Activated CD4-positive, alpha-beta memory T cell treated with anti-CD3 and anti-CD28 coated beads, Interleukin-2, amount 10 ng/mL, durations not matched to agents 7 days and 5 days (primary cell): ENCODE measurements around the gene SPEN. TPM values are rescaled to one million over a fixed set of nuclear protein-coding genes. Genes with fewer than 3 reads are reported as not detected.
A peak's percentile ranks its signal among the peaks of the same experiment; 100 is the strongest.

Experiments used
- CTCF ChIA-PET: fragments of 350-600 bp; sonication (Branson Sonifier 250); formaldehyde crosslinking; loops from one replicate; lab custom pipeline; 2021; ENCODE audit warnings: antibody characterized with exemption, inconsistent platforms; lab: Charles Lee
- POLR2A ChIA-PET: fragments of 350-600 bp; sonication (Branson Sonifier 250); formaldehyde crosslinking; loops from one replicate; lab custom pipeline; 2021; ENCODE audit warnings: antibody characterized with exemption; lab: Charles Lee
- DNase-seq: peaks from one replicate; pipeline ENCODE4 v3.0.0-alpha.2; 2020
- H3K27ac Mint-ChIP-seq: one replicate; pipeline ENCODE4 v1.8.0; 2021; ENCODE audit warnings: mild to moderate bottlenecking, mixed read lengths
- H3K27me3 Mint-ChIP-seq: one replicate; pipeline ENCODE4 v1.8.0; 2021; ENCODE audit warnings: mixed read lengths
- H3K36me3 Mint-ChIP-seq: one replicate; pipeline ENCODE4 v1.8.0; 2021; ENCODE audit warnings: low read depth, mixed read lengths
- H3K4me1 Mint-ChIP-seq: one replicate; pipeline ENCODE4 v1.8.0; 2021; ENCODE audit warnings: mixed read lengths
- H3K4me3 Mint-ChIP-seq: one replicate; pipeline ENCODE4 v1.8.0; 2021; ENCODE audit warnings: mild to moderate bottlenecking, mixed read lengths
- H3K9me3 Mint-ChIP-seq: one replicate; pipeline ENCODE4 v1.8.0; 2021; ENCODE audit warnings: mixed read lengths
- total RNA-seq, 2 experiments: library from RNA; stranded (reverse); gene quantifications; one replicate each; pipeline ENCODE4 v1.2.3, GENCODE V29; 2021

Gene SPEN
- total RNA-seq, 2 experiments from 2014 or later, result 52.1 to 52.5 TPM

GRCh38 chr1:15848929-15849774 lies 1.6 kb downstream of the SPEN start:
- Mint-ChIP-seq H3K4me1 (peaks cover 52% of the 10 kb centered on the region), H3K36me3 (peaks cover 17% of the 10 kb centered on the region), H3K4me3 (peak overlapping the region; percentile 89), H3K27me3 (no peaks in the 10 kb centered on the region), H3K9me3 (no peaks in the 10 kb centered on the region), H3K27ac (peak overlapping the region; percentile 94)
- CTCF ChIA-PET, result interaction anchor here (0.8 to 4.8 kb wide), 4 partner anchors 10 to 61 kb away, joined by 6 to 32 read pairs (median 17); no protein-coding TSS in a partner anchor
- peak; percentile 71 for DNase-seq
- POLR2A ChIA-PET, result interaction anchor here (0.5 to 9.9 kb wide), 14 partner anchors 8 to 127 kb away, joined by 3 to 235 read pairs (median 4); partner anchors contain the start of gene ZBTB17

GRCh38 chr1:15849775-15850324 lies 2.3 kb downstream of the SPEN start:
- POLR2A ChIA-PET, result interaction anchor here (1.1 to 9.9 kb wide), 10 partner anchors 7 to 126 kb away, joined by 3 to 235 read pairs (median 4); partner anchors contain the start of gene ZBTB17
- CTCF ChIA-PET, result interaction anchor here (0.8 to 4.8 kb wide), 4 partner anchors 9 to 60 kb away, joined by 6 to 32 read pairs (median 17); no protein-coding TSS in a partner anchor
- Mint-ChIP-seq H3K9me3 (no peaks in the 10 kb centered on the region), H3K36me3 (peaks cover 17% of the 10 kb centered on the region), H3K4me1 (peaks cover 47% of the 10 kb centered on the region), H3K27me3 (no peaks in the 10 kb centered on the region), H3K4me3 (peak overlapping the region; percentile 89), H3K27ac (peak overlapping the region; percentile 51)
- DNase-seq, result peak; percentile 30

DNA sequence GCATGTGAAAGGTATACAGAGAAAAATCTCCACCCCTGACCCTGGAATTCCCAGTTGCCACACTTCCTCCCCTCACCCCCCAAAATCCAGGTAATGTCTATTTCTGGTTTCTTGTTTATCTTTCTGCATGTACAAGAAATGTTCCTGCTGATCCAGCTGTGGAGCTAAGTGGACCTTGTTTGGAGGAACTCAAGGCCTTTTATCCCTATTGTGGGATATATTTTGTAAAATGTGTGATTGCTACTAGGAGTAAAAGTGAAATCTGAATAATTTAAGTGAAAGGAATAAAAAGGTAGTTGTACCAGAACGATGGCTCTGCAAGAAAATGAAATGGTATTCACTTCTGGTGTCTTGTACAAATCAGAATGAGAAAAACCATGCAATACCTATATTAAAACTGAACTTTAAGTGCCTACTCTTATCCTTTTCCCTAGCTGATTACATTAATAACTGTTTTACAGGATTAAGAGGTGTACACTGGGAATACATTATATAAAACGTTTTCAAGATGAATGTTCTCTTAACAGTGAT lies 3.0 kb downstream of the SPEN start:
- H3K27me3 Mint-ChIP-seq, result no peaks in the 10 kb centered on the region
- H3K4me3 Mint-ChIP-seq, result peak overlapping the region; percentile 46
- peaks cover 17% of the 10 kb centered on the region for H3K36me3 Mint-ChIP-seq
- CTCF ChIA-PET, result interaction anchor here (3.7 to 4.8 kb wide), 2 partner anchors 17 to 35 kb away, joined by 25 to 32 read pairs; no protein-coding TSS in a partner anchor
- POLR2A ChIA-PET, result interaction anchor here (1.2 to 9.9 kb wide), 5 partner anchors 13 to 125 kb away, joined by 4 to 235 read pairs (median 6); partner anchors contain the start of gene ZBTB17
- no peaks in the 10 kb centered on the region for H3K9me3 Mint-ChIP-seq
- DNase-seq, result no peak
- peaks cover 40% of the 10 kb centered on the region for H3K4me1 Mint-ChIP-seq
- H3K27ac Mint-ChIP-seq, result no peak overlapping the region

DNA sequence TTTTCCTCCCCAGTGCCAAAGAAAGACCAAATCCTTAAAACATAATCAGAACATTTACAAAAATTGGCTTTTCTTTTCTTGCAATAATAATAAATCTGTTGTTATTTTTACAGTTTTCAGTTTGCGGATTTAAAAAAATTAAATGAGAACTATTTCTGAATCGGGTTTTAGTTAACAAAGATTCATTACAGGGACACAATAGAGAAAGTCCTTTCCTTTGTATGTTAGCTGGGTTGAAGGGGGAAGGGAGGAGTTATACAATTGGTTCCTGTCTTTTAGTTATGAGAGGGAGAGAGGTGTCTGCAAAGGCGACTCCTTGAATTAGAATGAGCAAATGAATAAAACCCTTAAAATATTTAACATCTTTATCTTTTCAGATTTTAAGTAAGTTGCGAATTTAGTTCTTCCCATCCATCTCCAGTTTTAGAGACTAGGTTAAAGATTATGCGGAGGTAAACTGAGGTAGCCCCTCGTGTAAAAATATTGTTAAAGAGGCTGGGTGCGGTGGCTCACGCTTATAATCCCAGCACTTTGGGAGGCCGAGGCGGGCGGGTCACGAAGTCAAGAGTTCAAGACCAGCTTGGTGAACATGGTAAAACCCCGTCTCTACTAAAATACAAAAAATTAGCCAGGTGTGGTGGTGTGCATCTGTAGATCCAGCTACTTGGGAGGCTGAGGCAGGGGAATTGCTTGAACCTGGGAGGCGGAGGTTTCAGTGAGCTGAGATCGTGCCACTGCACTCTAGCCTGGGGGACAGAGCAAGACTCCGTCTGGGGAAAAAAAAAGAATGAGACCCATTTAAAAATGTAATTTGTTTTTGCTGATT lies 3.9 kb downstream of the SPEN start:
- Mint-ChIP-seq H3K4me3 (no peak overlapping the region), H3K27ac (no peak overlapping the region), H3K4me1 (peaks cover 33% of the 10 kb centered on the region), H3K36me3 (peaks cover 17% of the 10 kb centered on the region), H3K9me3 (no peaks in the 10 kb centered on the region), H3K27me3 (no peaks in the 10 kb centered on the region)
- ChIA-PET CTCF (interaction anchor here (0.6 to 4.8 kb wide), 3 partner anchors 32 to 49 kb away, joined by 3 to 25 read pairs (median 5); no protein-coding TSS in a partner anchor), POLR2A (interaction anchor here (8.1 to 9.9 kb wide), 2 partner anchors 14 to 20 kb away, joined by 158 to 235 read pairs; no protein-coding TSS in a partner anchor)
- DNase-seq, result no peak

DNA sequence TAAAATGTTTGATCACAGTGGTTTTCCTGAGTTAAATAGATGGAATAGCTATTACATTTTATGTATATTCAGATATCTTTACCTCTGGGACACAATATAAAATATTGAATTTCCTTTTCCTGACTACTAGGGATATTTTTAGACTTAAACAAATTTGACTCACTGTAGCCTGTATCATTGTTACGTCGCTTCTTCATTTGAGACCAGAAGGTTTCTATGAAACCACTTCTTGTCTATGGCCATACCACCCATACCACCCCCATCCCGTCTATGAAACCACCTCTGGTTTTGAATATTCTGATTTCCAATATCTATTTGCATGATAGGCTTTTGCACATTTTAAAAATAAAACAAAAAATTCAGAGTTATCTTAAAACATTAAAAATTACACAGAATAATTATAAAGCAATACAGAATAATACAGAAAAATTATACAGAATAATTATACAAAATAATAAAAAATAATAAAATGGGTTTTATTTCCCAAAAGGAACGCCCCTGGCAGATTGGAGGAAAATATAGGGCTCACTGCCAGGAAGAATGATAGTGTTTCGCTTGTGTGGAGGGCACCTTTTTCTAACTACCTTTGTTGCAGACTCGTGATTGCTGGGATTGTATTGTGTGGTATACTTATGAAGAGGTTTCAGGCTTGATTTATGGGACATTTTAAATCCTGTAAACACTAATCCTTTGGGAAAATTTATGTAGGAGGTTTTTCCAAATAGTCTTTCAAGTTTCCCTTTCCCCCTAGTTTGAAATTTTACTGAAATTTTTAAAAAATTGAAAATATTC lies 4.7 kb downstream of the SPEN start:
- ChIA-PET CTCF (interaction anchor here (0.6 to 1.0 kb wide), 2 partner anchors 32 to 37 kb away, joined by 4 to 5 read pairs; no protein-coding TSS in a partner anchor), POLR2A (no interaction called here)
- Mint-ChIP-seq H3K27me3 (no peaks in the 10 kb centered on the region), H3K4me1 (peaks cover 33% of the 10 kb centered on the region), H3K4me3 (no peak overlapping the region), H3K36me3 (peaks cover 15% of the 10 kb centered on the region), H3K9me3 (no peaks in the 10 kb centered on the region), H3K27ac (no peak overlapping the region)
- DNase-seq, result no peak

GRCh38 chr1:15852828-15853302 lies 5.4 kb downstream of the SPEN start:
- Mint-ChIP-seq H3K27me3 (no peaks in the 10 kb centered on the region), H3K36me3 (peaks cover 15% of the 10 kb centered on the region), H3K4me3 (no peak overlapping the region), H3K9me3 (no peaks in the 10 kb centered on the region), H3K4me1 (peaks cover 34% of the 10 kb centered on the region), H3K27ac (no peak overlapping the region)
- DNase-seq, result no peak
- POLR2A ChIA-PET, result no interaction called here
- CTCF ChIA-PET, result interaction anchor here (0.6 to 1.0 kb wide), 2 partner anchors 38 to 40 kb away, joined by 4 to 5 read pairs; no protein-coding TSS in a partner anchor

DNA sequence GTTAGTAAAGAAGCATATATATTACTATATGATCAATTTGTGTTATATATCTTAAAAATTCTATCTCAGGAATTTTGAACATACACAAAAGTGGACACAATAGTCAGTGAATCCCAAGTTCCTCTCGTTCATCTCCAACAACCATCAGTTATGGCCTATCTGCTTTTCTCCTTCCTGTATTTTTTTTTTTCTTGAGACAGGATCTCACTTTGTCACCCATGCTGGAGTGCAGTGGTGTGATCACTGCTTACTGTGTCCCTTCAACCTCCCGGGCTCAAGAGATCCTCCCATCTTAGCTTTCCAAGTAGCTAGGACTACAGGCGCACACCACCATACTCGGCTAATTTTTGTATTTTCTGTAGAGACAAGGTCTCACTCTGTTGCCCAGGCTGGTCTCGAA lies 9.4 kb downstream of the SPEN start:
- H3K27ac Mint-ChIP-seq, result no peak overlapping the region
- H3K4me3 Mint-ChIP-seq, result no peak overlapping the region
- peaks cover 6% of the 10 kb centered on the region for H3K36me3 Mint-ChIP-seq
- CTCF ChIA-PET, result no interaction called here
- no peak for DNase-seq
- H3K27me3 Mint-ChIP-seq, result no peaks in the 10 kb centered on the region
- peaks cover 18% of the 10 kb centered on the region for H3K4me1 Mint-ChIP-seq
- POLR2A ChIA-PET, result interaction anchor here (1.1 kb wide), 1 partner anchor 8 kb away, joined by 3 read pairs; no protein-coding TSS in a partner anchor
- H3K9me3 Mint-ChIP-seq, result no peaks in the 10 kb centered on the region

GRCh38 chr1:15858069-15858670 lies 10.7 kb downstream of the SPEN start:
- DNase-seq, result no peak
- Mint-ChIP-seq H3K4me3 (no peak overlapping the region), H3K4me1 (peaks cover 12% of the 10 kb centered on the region), H3K36me3 (peaks cover 2% of the 10 kb centered on the region), H3K27ac (peak overlapping the region; percentile 46), H3K9me3 (no peaks in the 10 kb centered on the region), H3K27me3 (no peaks in the 10 kb centered on the region)
- ChIA-PET CTCF (interaction anchor here (1.0 to 1.9 kb wide), 3 partner anchors 9 to 43 kb away, joined by 4 to 9 read pairs (median 8); no protein-coding TSS in a partner anchor), POLR2A (interaction anchor here (1.2 to 2.4 kb wide), 2 partner anchors 10 to 24 kb away, joined by 3 to 10 read pairs; partner anchors contain the start of gene SPEN)

- Mint-ChIP-seq H3K27me3 (no peaks in the 10 kb centered on the region), H3K27ac (no peak overlapping the region), H3K36me3 (peaks cover 2% of the 10 kb centered on the region), H3K4me1 (peaks cover 12% of the 10 kb centered on the region), H3K4me3 (no peak overlapping the region), H3K9me3 (no peaks in the 10 kb centered on the region)
- CTCF ChIA-PET, result interaction anchor here (0.6 to 1.9 kb wide), 5 partner anchors 9 to 445 kb away, joined by 3 to 9 read pairs (median 4); no protein-coding TSS in a partner anchor
- DNase-seq, result no peak
- POLR2A ChIA-PET, result interaction anchor here (1.4 to 2.4 kb wide), 2 partner anchors 9 to 11 kb away, joined by 5 to 10 read pairs; partner anchors contain the start of gene SPEN
Observed at GRCh38 chr1:15858672-15859372, 11.3 kb downstream of the SPEN start.

DNA sequence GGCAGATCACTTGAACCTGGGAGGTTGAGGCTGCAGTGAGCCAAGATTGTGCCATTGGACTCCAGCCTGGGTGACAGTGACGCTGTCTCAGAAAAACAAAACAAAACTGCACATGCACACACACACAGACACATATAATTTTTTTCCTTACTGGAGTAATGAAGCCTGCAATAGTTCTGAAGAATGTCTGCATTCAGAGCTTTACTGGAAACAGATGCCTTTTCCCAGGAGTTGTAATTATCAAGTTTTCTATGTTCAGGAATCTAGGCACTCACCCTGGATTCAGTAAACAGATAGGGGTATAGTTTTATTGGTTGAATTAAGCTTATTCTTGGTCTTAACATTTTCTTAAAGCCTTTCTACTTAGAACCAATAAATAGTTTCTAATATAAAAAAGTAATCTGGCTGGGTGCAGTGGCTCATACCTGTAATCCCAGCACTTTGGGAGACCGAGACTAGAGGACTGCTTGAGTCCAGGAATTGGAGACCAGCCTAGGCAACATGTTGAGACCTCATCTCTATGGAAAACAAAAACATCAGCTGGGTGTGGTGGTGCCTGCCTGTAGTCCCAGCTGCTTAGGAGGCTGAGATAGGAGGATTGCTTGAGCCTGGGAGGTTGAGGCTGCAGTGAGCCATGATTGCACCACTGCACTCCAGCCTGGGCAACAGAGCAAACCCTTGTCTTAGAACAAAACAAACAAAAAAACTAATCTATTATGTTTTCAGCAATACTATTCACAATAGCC lies 15.8 kb downstream of the SPEN start:
- POLR2A ChIA-PET, result interaction anchor here (0.5 to 1.8 kb wide), 2 partner anchors 14 to 88 kb away, joined by 3 to 4 read pairs; no protein-coding TSS in a partner anchor
- peaks cover 15% of the 10 kb centered on the region for H3K4me1 Mint-ChIP-seq
- CTCF ChIA-PET, result interaction anchor here (1.2 to 1.6 kb wide), 2 partner anchors 47 to 71 kb away, joined by 4 to 5 read pairs; no protein-coding TSS in a partner anchor
- no peak for DNase-seq
- H3K27me3 Mint-ChIP-seq, result no peaks in the 10 kb centered on the region
- H3K9me3 Mint-ChIP-seq, result no peaks in the 10 kb centered on the region
- H3K4me3 Mint-ChIP-seq, result no peak overlapping the region
- peaks cover 5% of the 10 kb centered on the region for H3K36me3 Mint-ChIP-seq
- no peak overlapping the region for H3K27ac Mint-ChIP-seq
